GM21381 (cell line): ENCODE results near the gene PRKACA.
A peak's percentile ranks its signal among the peaks of the same experiment; 100 is the strongest.

ENCODE experiments used
- ATAC-seq: cut with Tn5 transposase; IDR thresholded peaks from one replicate; pipeline ENCODE4 v1.9.1; 2021; ENCODE audit warnings: mild to moderate bottlenecking, moderate library complexity; ENCODE audit not compliant: unreplicated experiment

The PRKACA gene

GRCh38 chr19:14073261-14073924, 44.2 kb downstream of the PRKACA start:
- peak; percentile 47 for ATAC-seq

GRCh38 chr19:14072535-14073260, 44.9 kb downstream of the PRKACA start, which contains the start of gene MISP3:
Gene MISP3 (plus strand): TSS chr19:14072786. CDS start chr19:14073310, 524 bp downstream.
- no peak for ATAC-seq

- ATAC-seq: no peak
These were observed 47.1 kb downstream of the PRKACA start for GRCh38 chr19:14070268-14071050.

GRCh38 chr19:14066134-14066533, 51.4 kb downstream of the PRKACA start:
- ATAC-seq: no peak

GRCh38 chr19:14063105-14063504, 54.5 kb downstream of the PRKACA start:
- ATAC-seq: no peak

GRCh38 chr19:14062558-14062855, 55.1 kb downstream of the PRKACA start:
- ATAC-seq: no peak

GRCh38 chr19:14061751-14062557, 55.6 kb downstream of the PRKACA start, which contains the start of gene PALM3:
Gene PALM3 (minus strand): TSS chr19:14062076. CDS start chr19:14061980, 96 bp downstream.
- no peak for ATAC-seq

GRCh38 chr19:14061081-14061749, 56.3 kb downstream of the PRKACA start:
- ATAC-seq: no peak

- no peak for ATAC-seq
These were observed 57.9 kb downstream of the PRKACA start for GRCh38 chr19:14059652-14060155.

- ATAC-seq: no peak
These were observed 58.5 kb downstream of the PRKACA start for GRCh38 chr19:14059093-14059480.

- ATAC-seq: no peak
These were observed 59.1 kb downstream of the PRKACA start for GRCh38 chr19:14058182-14059092.

GRCh38 chr19:14056741-14057356, 60.7 kb downstream of the PRKACA start:
- ATAC-seq: no peak

GRCh38 chr19:14056069-14056666, 61.4 kb downstream of the PRKACA start:
- no peak for ATAC-seq

GRCh38 chr19:14055396-14055795, 62.2 kb downstream of the PRKACA start:
- ATAC-seq: no peak

GRCh38 chr19:14054721-14055120, 62.8 kb downstream of the PRKACA start:
- no peak for ATAC-seq

- no peak for ATAC-seq
These were observed 63.5 kb downstream of the PRKACA start for GRCh38 chr19:14054099-14054498.

- ATAC-seq: no peak
These were observed 64.1 kb downstream of the PRKACA start for GRCh38 chr19:14053500-14053899.

GRCh38 chr19:14053032-14053431, 64.5 kb downstream of the PRKACA start:
- ATAC-seq: no peak
